ENCODE data around the gene FOXE3. TPM values are rescaled to one million over a fixed set of nuclear protein-coding genes. Genes with fewer than 3 reads are reported as not detected.

The FOXE3 gene
- total RNA-seq, 4 donors from 2014 or later: not detected

DNA sequence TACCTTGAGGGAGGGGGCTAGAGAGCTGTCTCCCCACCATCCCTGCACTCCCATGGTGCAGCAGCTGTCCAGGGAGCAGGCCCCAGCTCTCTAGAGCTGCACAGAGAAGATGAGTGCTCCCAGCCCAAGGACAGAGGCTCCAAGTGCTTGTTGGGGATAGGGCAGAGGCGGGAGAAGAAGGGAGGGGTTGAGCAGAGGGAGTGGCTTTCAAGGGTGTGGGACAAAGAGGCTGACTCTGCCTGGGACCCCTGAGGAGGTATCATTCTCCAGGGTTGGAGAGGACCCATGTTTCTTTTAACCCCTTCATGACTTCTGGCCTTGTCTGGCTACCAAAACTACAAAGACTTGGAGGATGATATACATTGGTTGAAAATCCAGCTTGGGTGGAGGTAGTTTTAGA lies 36.3 kb downstream of the FOXE3 start:
- TF ChIP-seq CTCF (IDR thresholded peaks at IDR 0.05; ENCODE audit: low read depth): no peak

GRCh38 chr1:47456250-47456649 lies 40.2 kb downstream of the FOXE3 start:
- no peak for TF ChIP-seq CTCF (IDR thresholded peaks at IDR 0.05; ENCODE audit: low read depth)

DNA sequence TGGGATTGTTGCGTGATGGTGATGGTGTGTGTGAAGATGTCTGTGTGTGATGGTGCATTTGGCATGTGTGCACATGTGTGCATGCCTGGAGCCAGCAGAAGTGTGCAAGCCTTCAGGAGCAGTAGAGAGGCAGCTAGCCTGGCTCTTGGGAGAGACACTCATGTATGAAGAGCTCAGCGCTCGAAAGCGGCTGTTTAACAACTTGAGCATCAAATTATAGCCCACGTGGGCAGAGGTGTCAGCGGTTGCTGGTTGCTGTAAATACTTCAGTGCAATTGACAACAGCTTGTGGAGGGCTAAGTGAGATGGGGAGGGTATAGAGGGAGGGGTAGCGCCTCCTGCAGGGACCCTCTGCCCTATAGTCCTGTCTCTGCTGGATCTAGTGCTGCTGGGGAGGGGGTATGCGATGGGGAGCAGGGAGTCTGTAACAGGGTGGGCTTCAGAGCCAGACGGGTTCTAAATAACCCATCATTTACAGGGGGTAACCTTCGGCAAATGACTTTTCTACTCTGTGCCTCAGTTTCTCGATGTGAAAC lies 43.2 kb downstream of the FOXE3 start:
- no peak for TF ChIP-seq CTCF (IDR thresholded peaks at IDR 0.05; ENCODE audit: low read depth)

- no peak for TF ChIP-seq CTCF (IDR thresholded peaks at IDR 0.05; ENCODE audit: low read depth)
Observed at GRCh38 chr1:47460040-47460439, 44.0 kb downstream of the FOXE3 start.

DNA sequence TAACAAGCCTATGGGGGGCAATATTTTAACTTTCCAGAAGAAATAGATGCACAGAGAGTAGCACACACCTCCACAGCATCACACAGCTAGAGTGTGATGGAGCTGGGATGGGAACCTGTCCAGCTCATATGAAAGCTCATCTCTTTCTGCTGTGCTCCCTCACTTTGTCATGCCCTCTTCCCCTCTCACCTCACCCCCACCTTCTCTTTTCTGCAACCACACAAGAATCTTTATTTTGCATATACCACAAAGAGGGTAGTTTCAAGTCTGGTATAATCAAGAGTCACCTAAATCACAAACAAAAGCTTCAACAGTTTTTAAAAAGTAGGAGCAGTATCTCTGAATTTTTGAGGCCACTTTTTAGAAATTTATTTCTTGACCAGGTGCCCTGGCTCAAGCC lies 44.4 kb downstream of the FOXE3 start:
- no peak for TF ChIP-seq CTCF (IDR thresholded peaks at IDR 0.05; ENCODE audit: low read depth)

- no peak for TF ChIP-seq CTCF (IDR thresholded peaks at IDR 0.05; ENCODE audit: low read depth)
Observed at GRCh38 chr1:47465605-47466004, 49.5 kb downstream of the FOXE3 start.

Other genes starting within 250 kb of the FOXE3 start
- 10 to 100 TPM in 1 of 4 donors, 1 to 10 TPM in 1, under 1 TPM in 1, not detected in 1; 0.85 to 11.3 (median 3.8) TPM for gene PDZK1IP1, start 226.2 kb upstream of the FOXE3 start, total RNA-seq
- gene TAL1, start 184.1 kb upstream of the FOXE3 start, total RNA-seq: 10 to 100 TPM in 1 of 4 donors, 1 to 10 TPM in 3; 3.4 to 20.5 (median 4.6) TPM
- gene STIL, start 102.1 kb upstream of the FOXE3 start, total RNA-seq: 1 to 10 TPM; 1.6 to 2.4 (median 1.9) TPM
- 100 to 1,000 TPM; 143 to 290 (median 199) TPM for gene CMPK1, start 82.5 kb upstream of the FOXE3 start, total RNA-seq
- under 1 TPM in 3 of 4 donors, not detected in 1; under 0.01 to 0.38 (median 0.17) TPM for gene FOXD2, start 21.8 kb downstream of the FOXE3 start, total RNA-seq